BE2C (cell line): ENCODE measurements around the gene HK1.

Experiments used
- DNase-seq: peaks from one replicate; pipeline ENCODE4 v3.0.0-alpha.2; 2020
- H3K27me3 ChIP-seq: fragments of 250-450 bp; sonication (Bioruptor Pico); 2 replicates; pipeline ENCODE4 v1.5.1; 2020; ENCODE audit warnings: mild to moderate bottlenecking
- H3K36me3 ChIP-seq: fragments of 250-450 bp; sonication (Bioruptor Pico); 2 replicates; pipeline ENCODE4 v1.5.1; 2020; ENCODE audit warnings: mild to moderate bottlenecking
- H3K4me1 ChIP-seq: fragments of 250-450 bp; sonication (Bioruptor Pico); 2 replicates; pipeline ENCODE4 v1.5.1; 2020
- H3K4me3 ChIP-seq: 2 replicates; pipeline ENCODE4 v1.5.1; 2011; ENCODE audit warnings: low read depth, low read length
- H3K9me3 ChIP-seq: fragments of 250-450 bp; sonication (Bioruptor Pico); 2 replicates; pipeline ENCODE4 v1.5.1; 2020
- CTCF ChIP-seq: IDR thresholded peaks from 2 replicates; pipeline ENCODE4 v1.5.1; 2012; ENCODE audit warnings: mild to moderate bottlenecking, low read depth, low read length

HK1 gene

GRCh38 chr10:69392481-69393000 is 114.2 kb downstream of the HK1 start:
- no peaks in the 10 kb centered on the region; the same call in 1 of the 2 replicates for H3K4me1 ChIP-seq
- H3K27me3 ChIP-seq: no peaks in the 10 kb centered on the region
- no peak overlapping the region for H3K4me3 ChIP-seq
- TF ChIP-seq CTCF: peak; percentile 98
- peaks cover 40% of the 10 kb centered on the region for H3K36me3 ChIP-seq
- no peaks in the 10 kb centered on the region for H3K9me3 ChIP-seq
- peak; percentile 86 for DNase-seq

- peaks cover 34% of the 10 kb centered on the region for H3K36me3 ChIP-seq
- H3K4me1 ChIP-seq: peaks cover 3% of the 10 kb centered on the region; the same call in 1 of the 2 replicates
- TF ChIP-seq CTCF: no peak
- no peak for DNase-seq
- no peaks in the 10 kb centered on the region for H3K27me3 ChIP-seq
- H3K4me3 ChIP-seq: no peak overlapping the region
- H3K9me3 ChIP-seq: no peaks in the 10 kb centered on the region
These were observed 115.7 kb downstream of the HK1 start for GRCh38 chr10:69394020-69394419.

- H3K36me3 ChIP-seq: peaks cover 46% of the 10 kb centered on the region
- H3K27me3 ChIP-seq: no peaks in the 10 kb centered on the region
- DNase-seq: no peak
- H3K4me1 ChIP-seq: peaks cover 3% of the 10 kb centered on the region; the same call in 1 of the 2 replicates
- TF ChIP-seq CTCF: no peak
- H3K9me3 ChIP-seq: no peaks in the 10 kb centered on the region
- H3K4me3 ChIP-seq: no peak overlapping the region
These were observed 119.7 kb downstream of the HK1 start for GRCh38 chr10:69397972-69398371.

GRCh38 chr10:69398466-69398865 is 120.2 kb downstream of the HK1 start:
- no peak overlapping the region for H3K4me3 ChIP-seq
- no peaks in the 10 kb centered on the region for H3K27me3 ChIP-seq
- peaks cover 48% of the 10 kb centered on the region for H3K36me3 ChIP-seq
- no peak for TF ChIP-seq CTCF
- H3K4me1 ChIP-seq: peaks cover 3% of the 10 kb centered on the region; the same call in 1 of the 2 replicates
- no peaks in the 10 kb centered on the region for H3K9me3 ChIP-seq
- DNase-seq: no peak

- Histone ChIP-seq H3K9me3 (no peaks in the 10 kb centered on the region), H3K27me3 (no peaks in the 10 kb centered on the region), H3K4me3 (no peak overlapping the region), H3K4me1 (peaks cover 3% of the 10 kb centered on the region), H3K36me3 (peaks cover 41% of the 10 kb centered on the region)
- no peak for DNase-seq
- no peak for TF ChIP-seq CTCF
These were observed 122.6 kb downstream of the HK1 start for GRCh38 chr10:69400936-69401335.

- Histone ChIP-seq H3K27me3 (no peaks in the 10 kb centered on the region), H3K9me3 (no peaks in the 10 kb centered on the region), H3K4me3 (no peak overlapping the region), H3K4me1 (peaks cover 3% of the 10 kb centered on the region), H3K36me3 (peaks cover 41% of the 10 kb centered on the region)
- DNase-seq: no peak
- no peak for TF ChIP-seq CTCF
These were observed 123.1 kb downstream of the HK1 start for GRCh38 chr10:69401416-69401815.
